Stimulated activated naive B cell treated with anti-CD40 and anti-IgM and Interleukin-4, amounts not matched to agents 10 μg/mL and 1 μg/mL and 100 μg/mL, for 72 hours (primary cell): ENCODE data around the gene MARCHF4.

Experiments used
- ATAC-seq, 2 donors: fragments of 150-1000 bp; cut with Tn5 transposase; replicated peaks; 2 replicates each; pipeline ENCODE4 v1.10.0; 2021; ENCODE audit warnings: moderate library complexity in 1 of 2
- DNase-seq: peaks from one replicate; pipeline ENCODE4 v3.0.0; 2021
- H3K27ac Mint-ChIP-seq: one replicate; pipeline ENCODE4 v1.8.0; 2022; ENCODE audit warnings: mild to moderate bottlenecking, mixed read lengths
- H3K27me3 Mint-ChIP-seq, 2 donors: one replicate each; pipeline ENCODE4 v1.8.0; 2022; ENCODE audit warnings: mixed read lengths in 2 of 2
- H3K36me3 Mint-ChIP-seq, 2 donors: one replicate each; pipeline ENCODE4 v1.8.0; 2022; ENCODE audit warnings: mixed read lengths in 2 of 2, mild to moderate bottlenecking in 1 of 2
- H3K4me1 Mint-ChIP-seq, 2 donors: one replicate each; pipeline ENCODE4 v1.8.0; 2022; ENCODE audit warnings: mixed read lengths in 2 of 2, mild to moderate bottlenecking in 1 of 2
- H3K4me3 Mint-ChIP-seq, 2 donors: one replicate each; pipeline ENCODE4 v1.8.0; 2022; ENCODE audit warnings: mild to moderate bottlenecking in 2 of 2, mixed read lengths in 2 of 2, moderate library complexity in 1 of 2
- H3K9me3 Mint-ChIP-seq, 2 donors: one replicate each; pipeline ENCODE4 v1.8.0; 2022; ENCODE audit warnings: mixed read lengths in 2 of 2, mild to moderate bottlenecking in 1 of 2

The MARCHF4 gene

GRCh38 chr2:216373896-216374295 lies 1.6 kb upstream of the MARCHF4 start:
- H3K4me1 Mint-ChIP-seq = peaks cover 9 to 15% of the 10 kb centered on the region in 2 donors
- no peak for DNase-seq
- H3K27ac Mint-ChIP-seq = no peak overlapping the region
- no peak for ATAC-seq
- H3K27me3 Mint-ChIP-seq = peaks cover 62 to 75% of the 10 kb centered on the region in 2 donors
- peaks cover 0 to 3% of the 10 kb centered on the region in 2 donors for H3K9me3 Mint-ChIP-seq
- peaks cover 2 to 3% of the 10 kb centered on the region in 2 donors for H3K36me3 Mint-ChIP-seq
- no peak overlapping the region for H3K4me3 Mint-ChIP-seq

GRCh38 chr2:216372761-216373291 lies 543 bp upstream of the MARCHF4 start:
- Mint-ChIP-seq H3K27me3 (peaks cover 72 to 86% of the 10 kb centered on the region in 2 donors), H3K36me3 (peaks cover 2 to 3% of the 10 kb centered on the region in 2 donors), H3K9me3 (peaks cover 0 to 3% of the 10 kb centered on the region in 2 donors), H3K27ac (no peak overlapping the region), H3K4me1 (peaks cover 9 to 15% of the 10 kb centered on the region in 2 donors), H3K4me3 (no peak overlapping the region)
- ATAC-seq (no peak), DNase-seq (no peak)

GRCh38 chr2:216370961-216371712 lies 1.1 kb downstream of the MARCHF4 start:
- no peak for ATAC-seq

GRCh38 chr2:216369821-216370220 lies 2.5 kb downstream of the MARCHF4 start:
- H3K4me1 Mint-ChIP-seq = peaks cover 9 to 15% of the 10 kb centered on the region in 2 donors
- H3K4me3 Mint-ChIP-seq = no peak overlapping the region
- H3K36me3 Mint-ChIP-seq = peaks cover 2 to 3% of the 10 kb centered on the region in 2 donors
- H3K27me3 Mint-ChIP-seq = peaks cover 79 to 92% of the 10 kb centered on the region in 2 donors
- DNase-seq (no peak), ATAC-seq (no peak)
- no peak overlapping the region for H3K27ac Mint-ChIP-seq
- peaks cover 0 to 3% of the 10 kb centered on the region in 2 donors for H3K9me3 Mint-ChIP-seq

More at GRCh38 chr2:216370961-216371712, 1.1 kb downstream of the MARCHF4 start:
- Mint-ChIP-seq H3K4me3 (peak overlapping the region; percentile 29 to 69), H3K4me1 (peaks cover 9 to 15% of the 10 kb centered on the region in 2 donors), H3K36me3 (peaks cover 2 to 3% of the 10 kb centered on the region in 2 donors), H3K9me3 (peaks cover 0 to 3% of the 10 kb centered on the region in 2 donors), H3K27me3 (peaks cover 79 to 91% of the 10 kb centered on the region in 2 donors), H3K27ac (no peak overlapping the region)
- no peak for DNase-seq

GRCh38 chr2:216366777-216367471 lies 5.4 kb downstream of the MARCHF4 start:
- H3K27ac Mint-ChIP-seq = no peak overlapping the region
- peaks cover 62 to 83% of the 10 kb centered on the region in 2 donors for H3K27me3 Mint-ChIP-seq
- peaks cover 5 to 8% of the 10 kb centered on the region in 2 donors for H3K4me1 Mint-ChIP-seq
- DNase-seq (no peak), ATAC-seq (no peak)
- H3K36me3 Mint-ChIP-seq = peaks cover 0 to 3% of the 10 kb centered on the region in 2 donors
- H3K4me3 Mint-ChIP-seq = no peak overlapping the region
- H3K9me3 Mint-ChIP-seq = no peaks in the 10 kb centered on the region

GRCh38 chr2:216365518-216365917 lies 6.8 kb downstream of the MARCHF4 start:
- no peak overlapping the region for H3K4me3 Mint-ChIP-seq
- DNase-seq (no peak), ATAC-seq (no peak)
- H3K36me3 Mint-ChIP-seq = no peaks in the 10 kb centered on the region
- H3K27me3 Mint-ChIP-seq = peaks cover 61 to 74% of the 10 kb centered on the region in 2 donors
- H3K9me3 Mint-ChIP-seq = no peaks in the 10 kb centered on the region
- H3K27ac Mint-ChIP-seq = no peak overlapping the region
- no peaks in the 10 kb centered on the region for H3K4me1 Mint-ChIP-seq

- Mint-ChIP-seq H3K27me3 (peaks cover 55 to 70% of the 10 kb centered on the region in 2 donors), H3K4me3 (no peak overlapping the region), H3K27ac (no peak overlapping the region), H3K36me3 (no peaks in the 10 kb centered on the region), H3K9me3 (peaks cover 0 to 4% of the 10 kb centered on the region in 2 donors), H3K4me1 (no peaks in the 10 kb centered on the region)
- DNase-seq (no peak), ATAC-seq (no peak)
Observed at GRCh38 chr2:216363221-216363620, 9.1 kb downstream of the MARCHF4 start.

- ATAC-seq (no peak), DNase-seq (no peak)
- H3K4me3 Mint-ChIP-seq = no peak overlapping the region
- peaks cover 51 to 65% of the 10 kb centered on the region in 2 donors for H3K27me3 Mint-ChIP-seq
- no peaks in the 10 kb centered on the region for H3K36me3 Mint-ChIP-seq
- no peaks in the 10 kb centered on the region for H3K4me1 Mint-ChIP-seq
- no peak overlapping the region for H3K27ac Mint-ChIP-seq
- peaks cover 0 to 4% of the 10 kb centered on the region in 2 donors for H3K9me3 Mint-ChIP-seq
Observed at GRCh38 chr2:216362730-216363129, 9.6 kb downstream of the MARCHF4 start.

- Mint-ChIP-seq H3K4me1 (no peaks in the 10 kb centered on the region), H3K4me3 (no peak overlapping the region), H3K36me3 (no peaks in the 10 kb centered on the region), H3K9me3 (peaks cover 0 to 4% of the 10 kb centered on the region in 2 donors), H3K27me3 (peaks cover 15 to 19% of the 10 kb centered on the region in 2 donors), H3K27ac (no peak overlapping the region)
- no peak for ATAC-seq
- DNase-seq = no peak
Observed at GRCh38 chr2:216355711-216356110, 16.6 kb downstream of the MARCHF4 start.

GRCh38 chr2:216354306-216354705 lies 18.0 kb downstream of the MARCHF4 start:
- H3K27ac Mint-ChIP-seq = no peak overlapping the region
- DNase-seq (no peak), ATAC-seq (no peak)
- peaks cover 8 to 11% of the 10 kb centered on the region in 2 donors for H3K27me3 Mint-ChIP-seq
- peaks cover 3 to 4% of the 10 kb centered on the region in 2 donors for H3K9me3 Mint-ChIP-seq
- no peaks in the 10 kb centered on the region for H3K4me1 Mint-ChIP-seq
- no peak overlapping the region for H3K4me3 Mint-ChIP-seq
- H3K36me3 Mint-ChIP-seq = no peaks in the 10 kb centered on the region

GRCh38 chr2:216352653-216353270 lies 19.5 kb downstream of the MARCHF4 start:
- Mint-ChIP-seq H3K4me3 (no peak overlapping the region), H3K27me3 (no peaks in the 10 kb centered on the region), H3K9me3 (peaks cover 0 to 4% of the 10 kb centered on the region in 2 donors), H3K27ac (no peak overlapping the region), H3K4me1 (no peaks in the 10 kb centered on the region), H3K36me3 (no peaks in the 10 kb centered on the region)
- ATAC-seq = no peak
- no peak for DNase-seq

- Mint-ChIP-seq H3K27ac (no peak overlapping the region), H3K4me1 (no peaks in the 10 kb centered on the region), H3K36me3 (no peaks in the 10 kb centered on the region), H3K27me3 (no peaks in the 10 kb centered on the region), H3K4me3 (no peak overlapping the region), H3K9me3 (peaks cover 0 to 4% of the 10 kb centered on the region in 2 donors)
- no peak for DNase-seq
- ATAC-seq = no peak
Observed at GRCh38 chr2:216351172-216351925, 20.9 kb downstream of the MARCHF4 start.

GRCh38 chr2:216350214-216350791 lies 22.0 kb downstream of the MARCHF4 start:
- H3K36me3 Mint-ChIP-seq = no peaks in the 10 kb centered on the region
- no peak for DNase-seq
- H3K4me3 Mint-ChIP-seq = no peak overlapping the region
- no peak overlapping the region for H3K27ac Mint-ChIP-seq
- H3K27me3 Mint-ChIP-seq = no peaks in the 10 kb centered on the region
- H3K4me1 Mint-ChIP-seq = no peaks in the 10 kb centered on the region
- H3K9me3 Mint-ChIP-seq = peaks cover 0 to 4% of the 10 kb centered on the region in 2 donors
- no peak for ATAC-seq
